Cardiac fibroblast (primary cell): ENCODE data around the gene IRF7.
"Not testable (repeated sequence)": the region's sequence is repeated elsewhere in the genome, so short reads cannot be mapped to it uniquely, and the experiment has no call there.

Source experiments
- DNase-seq, 2 donors: peaks; one replicate each; pipeline versions ENCODE4 v3.0.0 to v3.0.0-alpha.2; 2010; ENCODE audit warnings: low read depth in 2 of 2
- H3K4me3 ChIP-seq, 2 donors: replicated peaks in 1 of 2; 1 replicate in 1 of 2; 2 replicates in 1 of 2; pipeline ENCODE4 v1.5.1; 2011; ENCODE audit warnings: low read depth in 2 of 2, low read length in 2 of 2, mild to moderate bottlenecking in 2 of 2, moderate library complexity in 1 of 2
- TF ChIP-seq, protein P1 (sequence below): IDR thresholded peaks from one replicate; pipeline ENCODE4 v1.5.1; 2011; ENCODE audit warnings: low read depth, mild to moderate bottlenecking, low read length, inconsistent platforms

Gene IRF7

DNA sequence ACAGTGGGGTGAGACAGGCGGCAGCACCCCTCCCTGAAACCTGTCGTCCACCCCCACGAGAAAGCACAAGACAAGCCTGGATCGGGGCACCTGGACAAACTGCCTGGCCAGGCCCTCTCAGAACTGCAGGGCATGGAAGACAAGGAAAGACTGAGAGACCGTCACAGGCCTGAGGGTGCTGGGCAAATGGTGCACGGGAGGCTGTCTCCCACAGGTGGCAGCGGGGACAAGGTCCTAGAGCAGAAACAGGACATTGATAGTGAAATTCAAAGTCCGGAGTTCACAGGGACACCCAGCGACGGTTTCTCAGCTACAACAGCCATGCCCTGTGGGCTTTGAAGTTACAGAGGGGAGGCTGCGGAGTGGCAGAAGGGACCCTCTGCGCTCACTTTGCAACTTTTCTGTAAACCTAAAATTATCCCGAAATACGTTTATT is 42.0 kb upstream of the IRF7 start:
- H3K4me3 ChIP-seq = no peak overlapping the region
- DNase-seq = no peak
- TF ChIP-seq, protein P1, sequence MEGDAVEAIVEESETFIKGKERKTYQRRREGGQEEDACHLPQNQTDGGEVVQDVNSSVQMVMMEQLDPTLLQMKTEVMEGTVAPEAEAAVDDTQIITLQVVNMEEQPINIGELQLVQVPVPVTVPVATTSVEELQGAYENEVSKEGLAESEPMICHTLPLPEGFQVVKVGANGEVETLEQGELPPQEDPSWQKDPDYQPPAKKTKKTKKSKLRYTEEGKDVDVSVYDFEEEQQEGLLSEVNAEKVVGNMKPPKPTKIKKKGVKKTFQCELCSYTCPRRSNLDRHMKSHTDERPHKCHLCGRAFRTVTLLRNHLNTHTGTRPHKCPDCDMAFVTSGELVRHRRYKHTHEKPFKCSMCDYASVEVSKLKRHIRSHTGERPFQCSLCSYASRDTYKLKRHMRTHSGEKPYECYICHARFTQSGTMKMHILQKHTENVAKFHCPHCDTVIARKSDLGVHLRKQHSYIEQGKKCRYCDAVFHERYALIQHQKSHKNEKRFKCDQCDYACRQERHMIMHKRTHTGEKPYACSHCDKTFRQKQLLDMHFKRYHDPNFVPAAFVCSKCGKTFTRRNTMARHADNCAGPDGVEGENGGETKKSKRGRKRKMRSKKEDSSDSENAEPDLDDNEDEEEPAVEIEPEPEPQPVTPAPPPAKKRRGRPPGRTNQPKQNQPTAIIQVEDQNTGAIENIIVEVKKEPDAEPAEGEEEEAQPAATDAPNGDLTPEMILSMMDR = no peak

DNA sequence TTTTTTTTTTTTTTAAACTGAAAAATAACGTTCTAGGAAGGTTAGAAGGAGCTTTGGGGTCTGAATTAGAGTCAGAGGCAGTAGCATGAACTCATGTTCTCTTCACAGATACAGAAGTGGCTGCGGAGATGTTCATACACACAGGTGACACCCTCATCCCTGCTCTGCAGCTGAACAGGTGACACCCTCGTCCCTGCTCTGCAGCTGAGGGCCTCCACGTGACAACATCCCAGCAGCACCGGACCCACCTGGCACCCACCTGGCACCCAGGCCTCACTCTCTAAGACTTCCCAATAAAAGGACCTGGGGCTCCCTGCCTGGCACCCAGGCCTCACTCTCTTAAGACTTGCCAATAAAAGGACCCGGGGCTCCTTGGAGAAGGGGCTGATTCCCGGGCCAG is 41.1 kb upstream of the IRF7 start:
- no peak for DNase-seq
- TF ChIP-seq, protein P1 = no peak
- H3K4me3 ChIP-seq = no peak overlapping the region

DNA sequence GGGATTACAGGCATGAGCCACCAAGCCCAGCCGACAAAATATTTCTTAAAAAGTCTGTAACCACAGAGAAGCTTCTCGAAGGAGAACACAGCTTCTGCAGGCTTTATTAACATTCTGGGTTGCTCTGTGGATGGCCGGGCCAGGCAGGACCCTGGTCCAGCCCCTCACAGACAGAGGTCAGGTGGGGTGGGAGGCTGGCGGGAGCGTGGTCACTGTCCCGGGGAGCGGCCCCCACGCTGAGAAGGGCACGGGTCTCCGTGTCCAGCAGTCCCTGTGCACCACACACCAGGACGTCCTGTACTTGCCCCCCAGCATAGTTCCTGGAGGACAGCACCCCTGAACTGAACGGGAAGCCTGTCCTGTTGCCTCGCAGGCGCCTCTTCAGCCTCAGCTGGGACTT is 40.7 kb upstream of the IRF7 start:
- DNase-seq = no peak
- H3K4me3 ChIP-seq = no peak overlapping the region
- TF ChIP-seq, protein P1 = no peak

DNA sequence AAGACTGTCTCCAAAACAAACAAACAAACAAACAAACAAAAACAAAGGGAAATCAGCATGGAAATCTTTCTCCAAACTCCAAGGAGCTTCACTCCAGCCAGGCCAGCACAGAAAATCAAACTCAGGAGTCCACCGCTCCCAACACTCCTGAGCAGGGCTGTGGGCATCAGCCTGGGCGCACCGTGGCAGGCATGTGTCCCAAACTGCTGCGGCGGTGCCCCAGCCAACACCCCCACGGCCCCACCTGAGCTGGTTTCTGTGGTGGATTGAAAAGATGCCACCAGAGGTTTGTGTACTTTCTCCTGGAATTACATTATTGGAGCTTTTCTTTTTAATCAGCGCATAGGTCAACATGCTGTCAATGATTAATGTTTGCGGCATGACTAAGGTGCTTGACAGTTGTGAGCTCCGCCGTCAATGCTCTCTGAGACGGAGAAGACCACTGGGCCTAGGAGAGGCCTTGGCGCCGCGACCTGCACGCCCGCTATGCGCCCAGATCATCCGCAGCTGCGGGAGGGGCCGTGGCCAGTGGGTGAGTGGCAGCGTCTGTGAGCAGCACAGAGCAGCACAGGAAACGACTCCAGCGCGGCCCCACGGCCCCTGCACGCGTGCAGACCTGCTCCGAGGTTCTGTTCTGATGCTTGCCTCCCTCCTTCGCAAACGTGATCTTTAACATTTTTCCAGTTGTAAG is 39.4 kb upstream of the IRF7 start:
- DNase-seq = no peak
- no peak overlapping the region for H3K4me3 ChIP-seq
- TF ChIP-seq, protein P1 = no peak

DNA sequence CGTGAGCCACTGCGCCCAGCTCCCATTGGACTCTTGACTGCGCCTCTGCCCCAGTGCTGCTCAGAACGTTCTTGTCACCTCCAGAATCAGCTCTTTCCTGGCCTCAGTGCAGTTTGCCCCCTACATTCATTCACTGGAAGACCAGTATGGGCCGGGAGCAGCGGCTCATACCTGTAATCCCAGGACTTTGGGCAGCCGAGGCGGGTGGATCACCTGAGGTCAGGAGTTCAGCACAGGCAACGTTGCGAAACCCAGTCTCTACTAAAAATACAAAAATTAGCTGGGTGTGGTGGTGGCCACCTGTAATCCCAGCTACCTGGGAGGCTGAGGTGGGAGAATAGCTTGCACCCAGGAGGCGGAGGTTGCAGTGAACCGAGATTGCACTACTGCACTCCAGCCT is 38.7 kb upstream of the IRF7 start:
- H3K4me3 ChIP-seq, DNase-seq: not testable (repeated sequence)

DNA sequence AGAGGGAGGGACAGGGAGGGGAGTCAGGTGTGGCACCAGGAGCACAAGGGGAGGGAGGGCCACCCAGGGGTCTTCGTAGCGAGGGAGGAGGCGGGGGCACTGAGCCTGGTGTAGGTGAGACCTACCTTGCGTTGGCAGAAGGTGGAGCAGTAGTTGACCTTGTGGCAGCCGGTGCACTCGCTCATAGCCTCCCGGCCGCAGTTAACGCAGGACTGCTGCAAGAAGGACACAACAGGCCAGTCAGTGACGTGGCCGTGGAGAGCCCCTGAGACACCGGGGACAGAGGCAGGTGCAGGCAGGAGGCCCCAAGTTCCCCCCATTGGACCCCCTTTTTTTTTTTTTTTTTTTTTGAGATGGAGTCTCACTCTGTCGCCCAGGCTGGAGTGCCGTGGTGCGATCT is 38.1 kb upstream of the IRF7 start:
- DNase-seq = no peak
- TF ChIP-seq, protein P1 = no peak
- H3K4me3 ChIP-seq = no peak overlapping the region

DNA sequence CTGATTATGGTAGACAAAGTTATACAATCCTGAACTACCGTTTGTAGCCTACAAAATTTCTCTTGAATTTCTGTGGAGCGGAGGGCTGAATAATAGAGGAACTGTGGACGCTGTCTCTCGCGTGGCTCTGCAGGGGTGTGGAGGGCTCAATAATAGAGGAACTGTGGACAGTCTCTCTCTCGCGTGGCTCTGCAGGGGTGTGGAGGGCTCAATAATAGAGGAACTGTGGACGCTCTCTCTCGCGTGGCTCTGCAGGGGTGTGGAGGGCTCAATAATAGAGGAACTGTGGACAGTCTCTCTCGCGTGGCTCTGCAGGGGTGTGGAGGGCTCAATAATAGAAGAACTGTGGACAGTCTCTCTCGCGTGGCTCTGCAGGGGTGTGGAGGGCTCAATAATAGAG is 37.4 kb upstream of the IRF7 start:
- not testable (repeated sequence) for DNase-seq, H3K4me3 ChIP-seq

DNA sequence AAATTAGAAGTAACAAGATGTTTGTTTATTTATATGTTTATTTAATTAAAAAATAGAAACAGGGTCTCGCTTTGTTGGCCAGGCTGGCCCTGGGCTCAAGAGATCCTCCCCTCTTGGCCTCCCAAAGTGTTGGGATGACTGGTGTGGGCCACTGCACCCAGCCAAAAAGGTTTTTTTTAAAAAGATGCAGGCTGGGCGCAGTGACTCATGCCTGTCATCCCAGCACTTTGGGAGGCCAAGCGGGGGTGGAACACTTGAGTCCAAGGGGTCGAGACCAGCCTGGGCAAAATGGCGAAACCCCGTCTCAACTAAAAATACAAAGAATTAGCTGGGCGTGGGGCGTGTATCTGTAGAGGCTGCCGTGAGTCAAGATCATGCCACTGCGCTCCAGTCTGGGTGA is 34.7 kb upstream of the IRF7 start:
- DNase-seq = peak in 1 of 2 donors; percentile 24
- TF ChIP-seq, protein P1 = no peak
- H3K4me3 ChIP-seq = no peak overlapping the region

DNA sequence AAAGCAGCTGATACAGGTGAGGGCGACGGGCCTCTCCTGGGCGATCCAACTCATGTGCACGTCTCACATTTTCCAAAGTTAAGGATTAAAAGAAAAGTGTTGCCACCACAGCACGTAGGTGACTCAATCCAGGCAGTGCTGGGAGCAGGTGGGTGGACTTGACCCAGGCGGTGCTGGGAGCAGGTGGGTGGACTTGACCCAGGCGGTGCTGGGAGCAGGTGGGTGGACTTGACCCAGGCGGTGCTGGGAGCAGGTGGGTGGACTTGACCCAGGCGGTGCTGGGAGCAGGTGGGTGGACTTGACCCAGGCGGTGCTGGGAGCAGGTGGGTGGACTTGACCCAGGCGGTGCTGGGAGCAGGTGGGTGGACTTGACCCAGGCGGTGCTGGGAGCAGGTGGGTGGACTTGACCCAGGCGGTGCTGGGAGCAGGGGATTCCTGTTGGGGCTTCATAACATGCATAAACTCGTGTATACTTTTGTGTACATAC is 32.0 kb upstream of the IRF7 start:
- not testable (repeated sequence) for H3K4me3 ChIP-seq, DNase-seq
